Small intestine (tissue), 16 donors: Measurements from ENCODE around the gene P3H2. TPM values are rescaled to one million over a fixed set of nuclear protein-coding genes. Genes with fewer than 3 reads are reported as not detected.
"Not testable (repeated sequence)": the region's sequence is repeated elsewhere in the genome, so short reads cannot be mapped to it uniquely, and the experiment has no call there.

Experiments
- DNase-seq, 2 donors: peaks; one replicate each; pipeline versions ENCODE4 v3.0.0 to v3.0.0-alpha.2; 2013
- FAIRE-seq: peaks from 2 replicates; lab custom pipeline; 2012; peaks lifted over from hg19 to GRCh38; lab: Jason Lieb, UNC
- H3K27ac ChIP-seq, 3 donors: one replicate each; pipeline ENCODE4 v1.5.1; 2013; ENCODE audit warnings: low read length in 2 of 3, mild to moderate bottlenecking in 2 of 3, control low read depth in 1 of 3, inconsistent platforms in 1 of 3, low read depth in 1 of 3, moderate library complexity in 1 of 3
- H3K27me3 ChIP-seq, 3 donors: one replicate each; pipeline ENCODE4 v1.6.1; 2013; ENCODE audit warnings: low read length in 3 of 3, inconsistent platforms in 1 of 3; ENCODE audit not compliant: control insufficient read depth in 3 of 3, insufficient read depth in 3 of 3
- H3K36me3 ChIP-seq, 3 donors: one replicate each; pipeline ENCODE4 v1.6.1; 2013; ENCODE audit warnings: low read length in 3 of 3, inconsistent platforms in 1 of 3, low read depth in 1 of 3, mild to moderate bottlenecking in 1 of 3, moderate library complexity in 1 of 3; ENCODE audit not compliant: control insufficient read depth in 3 of 3, insufficient read depth in 2 of 3
- H3K4me1 ChIP-seq, 3 donors: one replicate each; pipeline ENCODE4 v1.6.1; 2013; ENCODE audit warnings: low read length in 2 of 3, inconsistent platforms in 1 of 3, low read depth in 1 of 3, mild to moderate bottlenecking in 1 of 3, moderate library complexity in 1 of 3; ENCODE audit not compliant: control insufficient read depth in 3 of 3, insufficient read depth in 2 of 3
- H3K4me3 ChIP-seq, 3 donors: one replicate each; pipeline ENCODE4 v1.5.1; 2013; ENCODE audit warnings: low read length in 3 of 3, control low read depth in 1 of 3, inconsistent platforms in 1 of 3, low read depth in 1 of 3, mild to moderate bottlenecking in 1 of 3, moderate library complexity in 1 of 3
- H3K9me3 ChIP-seq, 2 donors: one replicate each; pipeline ENCODE4 v1.6.1; 2013; ENCODE audit warnings: low read depth in 1 of 2, low read length in 1 of 2; ENCODE audit not compliant: control insufficient read depth in 2 of 2, insufficient read depth in 1 of 2
- WGBS, 3 donors: extraction: QIAGEN DNeasy Blood & Tissue Kit; methylation state at CpG; one replicate each; pipeline ENCODE4 v1.1.7; 2013; 5-methylcytosine and 5-hydroxymethylcytosine counted together
- long read RNA-seq, 10 donors: transcript quantifications; one replicate each; lab custom pipeline, GENCODE V29; 2026
- polyA plus RNA-seq, 4 donors: library from polyadenylated mRNA; stranded (reverse) in 3 of 4; unstranded in 1 of 4; fragments of 200-250 nt in 3 of 4; fragments of 120-200 nt in 1 of 4; gene quantifications; one replicate each; pipeline versions ENCODE4 v1.2.1 to v1.2.3, GENCODE V29; 2013
- donor health status: healthy with polysubstance abuse.
- donor health status: control.
- donor health status: control.
- donor health status: Bipolar disorder and iron deficiency.
- donor health status: healthy.

The P3H2 gene
- polyA plus RNA-seq = 1 to 10 TPM in 2 of 4 donors, under 1 TPM in 2; 0.22 to 2.0 (median 0.96) TPM
- long read RNA-seq, donor 1 = 0 reads
- long read RNA-seq, donor 2, partial matches to known transcripts = 0 of 2 reads
- long read RNA-seq, donor 2, other reads (novel, unspliced or antisense) = 0 of 2 reads
- long read RNA-seq, donor 3, partial matches to known transcripts = 0 of 3 reads
- long read RNA-seq, donor 3, other reads (novel, unspliced or antisense) = 0 of 3 reads
- long read RNA-seq, donor 4 = 0 reads
- long read RNA-seq, donor 5 = 0 reads
- long read RNA-seq, donor 6 = 0 reads
- long read RNA-seq, donor 7 = 0 reads
- long read RNA-seq, donor 8, partial matches to known transcripts = 0 of 2 reads
- long read RNA-seq, donor 8, other reads (novel, unspliced or antisense) = 0 of 2 reads
- long read RNA-seq, donor 9, partial matches to known transcripts = 0 of 1 reads
- long read RNA-seq, donor 9, other reads (novel, unspliced or antisense) = 0 of 1 reads
- long read RNA-seq, donor 10, transcript P3H2-201 (15 exons, 3,509 nt) = major isoform, 5 of 6 reads
- long read RNA-seq, donor 10, partial matches to known transcripts = 0 of 6 reads
- long read RNA-seq, donor 10, other reads (novel, unspliced or antisense) = 0 of 6 reads

GRCh38 chr3:190120269-190121060, at the start of gene P3H2:
P3H2 (minus strand) TSS chr3:190120897; CDS start chr3:190120731, 166 bp downstream.
- DNase-seq = peak; percentile 14 to 86
- WGBS, 3 donors = 1 to 4% (median 3%) methylated on average over 66 to 100 of the region's 100 CpGs
- FAIRE-seq = no peak
- Histone ChIP-seq H3K4me1 (peaks cover 0 to 9% (median 0%) of the 10 kb centered on the region in 3 donors), H3K4me3 (peak within 1 kb of the TSS; percentile 41 to 54 (median 46)), H3K36me3 (no peaks in the 10 kb centered on the region), H3K27ac (peak within 1 kb of the TSS in 2 of 3 donors; percentile 45 to 68), H3K27me3 (peaks cover 3 to 15% (median 10%) of the 10 kb centered on the region in 3 donors), H3K9me3 (no peaks in the 10 kb centered on the region)

GRCh38 chr3:190169877-190170276, 49.2 kb upstream of the P3H2 start:
- peak in 1 of 2 donors; percentile 5 for DNase-seq
- Histone ChIP-seq H3K36me3 (no peaks in the 10 kb centered on the region), H3K27me3 (no peaks in the 10 kb centered on the region), H3K4me3 (no peak overlapping the region), H3K27ac (no peak overlapping the region), H3K9me3 (no peaks in the 10 kb centered on the region), H3K4me1 (no peaks in the 10 kb centered on the region)
- 16 to 48% (median 31%) methylated on average over 2 of the region's 2 CpGs for WGBS, 3 donors
- FAIRE-seq = no peak

GRCh38 chr3:190169243-190169642, 48.5 kb upstream of the P3H2 start:
- H3K9me3 ChIP-seq = no peaks in the 10 kb centered on the region
- DNase-seq = no peak
- no peaks in the 10 kb centered on the region for H3K36me3 ChIP-seq
- H3K27me3 ChIP-seq = no peaks in the 10 kb centered on the region
- no peak overlapping the region for H3K27ac ChIP-seq
- no peaks in the 10 kb centered on the region for H3K4me1 ChIP-seq
- no peak overlapping the region for H3K4me3 ChIP-seq
- WGBS, 3 donors = 71 to 81% (median 76%) methylated on average over 4 of the region's 4 CpGs
- no peak for FAIRE-seq

- no peak overlapping the region for H3K27ac ChIP-seq
- no peaks in the 10 kb centered on the region for H3K9me3 ChIP-seq
- DNase-seq (no peak), FAIRE-seq (no peak)
- no peaks in the 10 kb centered on the region for H3K36me3 ChIP-seq
- H3K4me3 ChIP-seq = no peak overlapping the region
- WGBS, 3 donors = 62 to 76% (median 72%) methylated on average over 6 of the region's 6 CpGs
- no peaks in the 10 kb centered on the region for H3K4me1 ChIP-seq
- no peaks in the 10 kb centered on the region for H3K27me3 ChIP-seq
Observed at GRCh38 chr3:190167936-190168680, 47.4 kb upstream of the P3H2 start.

- 85 to 92% (median 85%) methylated on average over 4 of the region's 4 CpGs for WGBS, 3 donors
- DNase-seq = no peak
- no peak for FAIRE-seq
- H3K4me3 ChIP-seq = no peak overlapping the region
- no peak overlapping the region for H3K27ac ChIP-seq
- H3K27me3 ChIP-seq = no peaks in the 10 kb centered on the region
- no peaks in the 10 kb centered on the region for H3K4me1 ChIP-seq
- H3K36me3 ChIP-seq = no peaks in the 10 kb centered on the region
- H3K9me3 ChIP-seq = no peaks in the 10 kb centered on the region
Observed at GRCh38 chr3:190166948-190167347, 46.3 kb upstream of the P3H2 start.

GRCh38 chr3:190165253-190165652, 44.6 kb upstream of the P3H2 start:
- no peaks in the 10 kb centered on the region for H3K4me1 ChIP-seq
- H3K9me3 ChIP-seq = no peaks in the 10 kb centered on the region
- DNase-seq (no peak), FAIRE-seq (no peak)
- no peaks in the 10 kb centered on the region for H3K27me3 ChIP-seq
- no peaks in the 10 kb centered on the region for H3K36me3 ChIP-seq
- no peak overlapping the region for H3K4me3 ChIP-seq
- no peak overlapping the region for H3K27ac ChIP-seq

GRCh38 chr3:190162013-190162412, 41.3 kb upstream of the P3H2 start:
- not testable (repeated sequence) for FAIRE-seq, DNase-seq, H3K4me1 ChIP-seq, H3K9me3 ChIP-seq, H3K27me3 ChIP-seq, H3K27ac ChIP-seq, H3K4me3 ChIP-seq, H3K36me3 ChIP-seq
- 81 to 90% (median 84%) methylated on average over 8 of the region's 9 CpGs for WGBS, 3 donors
